RWPE1 (cell line): ENCODE results near the gene PHACTR3.

Source experiments
- CTCF ChIA-PET: fragments of 350-600 bp; sonication (Branson Sonifier 250); formaldehyde crosslinking; extraction: SDS; loops from one replicate; lab custom pipeline; 2021; lab: Yijun Ruan, JAX
- POLR2A ChIA-PET: fragments of 400-600 bp; formaldehyde crosslinking; extraction: SDS; loops from one replicate; lab custom pipeline; 2020; ENCODE audit warnings: antibody characterized with exemption; ENCODE audit not compliant: low non-redundant PET; lab: Yijun Ruan, JAX
- DNase-seq: peaks from one replicate; pipeline ENCODE4 v3.0.0; 2012; ENCODE audit warnings: low spot score
- H3K27ac ChIP-seq: fragments of 450-650 bp; 2 replicates; pipeline ENCODE4 v1.5.1; 2017
- TF ChIP-seq, protein P1 (sequence below): fragments of 450-650 bp; conservative IDR thresholded peaks from 2 replicates; pipeline ENCODE4 v1.5.1; 2017; ENCODE audit warnings: low read depth, mild to moderate bottlenecking

The PHACTR3 gene

DNA sequence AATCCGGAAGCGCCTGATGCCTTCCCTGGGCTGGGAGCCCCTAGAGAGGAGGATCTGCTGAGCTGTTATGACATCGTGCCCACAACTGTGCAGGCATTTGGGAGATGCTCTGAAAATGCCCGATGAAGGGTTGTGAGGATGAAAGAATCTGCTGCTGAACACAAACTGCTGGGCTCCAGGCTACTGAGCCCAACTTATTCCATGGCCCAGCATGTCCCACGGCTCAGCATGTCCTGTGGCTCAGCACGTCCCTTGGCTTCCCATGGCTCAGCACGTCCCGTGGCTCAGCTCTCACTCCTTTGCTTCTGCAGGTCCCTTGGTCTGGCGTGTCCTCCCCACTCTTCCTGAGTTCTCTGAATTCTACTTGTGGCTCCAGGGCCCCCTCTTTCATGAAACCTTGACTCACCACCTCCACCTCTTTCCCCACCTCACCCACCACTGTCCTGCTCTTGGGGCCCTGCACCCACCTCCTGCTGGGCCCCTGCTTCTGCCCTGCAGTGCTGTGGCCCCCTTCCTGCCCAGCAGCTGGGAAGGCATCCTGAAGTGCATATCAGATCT, 80.4 kb downstream of the PHACTR3 start:
- TF ChIP-seq, protein P1, sequence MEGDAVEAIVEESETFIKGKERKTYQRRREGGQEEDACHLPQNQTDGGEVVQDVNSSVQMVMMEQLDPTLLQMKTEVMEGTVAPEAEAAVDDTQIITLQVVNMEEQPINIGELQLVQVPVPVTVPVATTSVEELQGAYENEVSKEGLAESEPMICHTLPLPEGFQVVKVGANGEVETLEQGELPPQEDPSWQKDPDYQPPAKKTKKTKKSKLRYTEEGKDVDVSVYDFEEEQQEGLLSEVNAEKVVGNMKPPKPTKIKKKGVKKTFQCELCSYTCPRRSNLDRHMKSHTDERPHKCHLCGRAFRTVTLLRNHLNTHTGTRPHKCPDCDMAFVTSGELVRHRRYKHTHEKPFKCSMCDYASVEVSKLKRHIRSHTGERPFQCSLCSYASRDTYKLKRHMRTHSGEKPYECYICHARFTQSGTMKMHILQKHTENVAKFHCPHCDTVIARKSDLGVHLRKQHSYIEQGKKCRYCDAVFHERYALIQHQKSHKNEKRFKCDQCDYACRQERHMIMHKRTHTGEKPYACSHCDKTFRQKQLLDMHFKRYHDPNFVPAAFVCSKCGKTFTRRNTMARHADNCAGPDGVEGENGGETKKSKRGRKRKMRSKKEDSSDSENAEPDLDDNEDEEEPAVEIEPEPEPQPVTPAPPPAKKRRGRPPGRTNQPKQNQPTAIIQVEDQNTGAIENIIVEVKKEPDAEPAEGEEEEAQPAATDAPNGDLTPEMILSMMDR: no peak
- ChIA-PET POLR2A (no interaction called here), CTCF (no interaction called here)
- no peak for DNase-seq
- H3K27ac ChIP-seq: no peak overlapping the region

DNA sequence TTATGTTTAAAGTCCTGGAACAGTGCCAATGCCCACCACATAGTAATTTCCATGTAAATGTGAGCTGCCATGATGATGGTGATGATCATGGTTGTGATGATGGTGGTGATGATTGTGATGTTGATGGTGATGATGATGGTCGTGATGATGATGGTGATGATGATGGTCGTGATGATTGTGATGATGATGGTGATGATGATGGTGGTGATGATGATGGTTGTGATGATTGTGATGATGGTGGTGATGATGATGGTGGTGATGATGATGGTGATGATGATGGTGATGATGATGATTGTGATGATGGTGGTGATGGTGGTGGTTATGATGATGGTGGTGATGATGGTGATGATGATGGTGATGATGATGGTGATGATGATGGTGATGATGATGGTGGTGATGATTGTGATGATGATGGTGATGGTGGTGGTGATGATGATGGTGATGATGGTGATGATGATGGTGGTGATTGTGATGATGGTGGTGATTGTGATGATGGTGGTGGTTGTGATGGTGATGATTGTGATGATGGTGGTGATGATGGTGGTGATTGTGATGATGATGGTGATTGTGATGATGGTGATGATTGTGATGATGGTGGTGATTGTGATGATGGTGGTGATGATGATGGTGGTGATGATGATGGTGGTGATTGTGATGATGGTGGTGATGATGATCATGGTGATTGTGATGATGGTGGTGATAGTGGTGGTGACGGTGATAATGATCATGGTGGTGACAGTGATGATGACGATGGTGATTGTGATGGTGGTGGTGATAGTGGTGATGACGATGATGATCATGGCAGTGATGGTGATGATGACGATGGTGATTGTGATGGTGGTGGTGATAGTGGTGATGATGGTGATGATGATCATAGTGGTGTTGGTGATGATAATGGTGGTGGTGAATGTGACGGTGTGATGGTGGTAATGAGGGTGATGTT, 82.3 kb downstream of the PHACTR3 start:
- POLR2A ChIA-PET: no interaction called here

DNA sequence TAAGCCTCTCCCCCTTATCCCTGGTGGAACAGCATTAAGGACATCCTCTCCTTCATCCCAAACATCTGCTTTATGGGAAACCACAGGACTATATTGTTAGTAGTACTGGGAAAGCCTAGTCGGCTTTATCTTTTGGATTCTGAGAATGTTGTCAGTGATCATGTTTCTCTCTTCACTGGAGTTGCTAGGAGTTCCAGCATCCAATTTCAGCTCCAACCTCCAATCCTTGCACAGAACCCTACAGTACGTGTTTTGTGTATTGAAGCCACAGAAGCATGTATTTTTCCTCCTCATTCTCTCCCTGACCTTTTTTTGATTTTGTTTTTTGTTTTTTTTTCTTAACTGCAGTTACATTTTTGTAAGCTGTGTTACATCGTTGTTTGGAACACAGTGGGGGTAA, 84.0 kb downstream of the PHACTR3 start:
- no peak overlapping the region for H3K27ac ChIP-seq
- ChIA-PET CTCF (interaction anchor here (0.6 to 0.7 kb wide), 4 partner anchors 72 to 1248 kb away, joined by 3 to 5 read pairs (median 4); no protein-coding TSS in a partner anchor), POLR2A (no interaction called here)
- TF ChIP-seq, protein P1: no peak
- DNase-seq: no peak

More for the DNA sequence above, 82.3 kb downstream of the PHACTR3 start:
- CTCF ChIA-PET: no interaction called here
- no peak for DNase-seq
- H3K27ac ChIP-seq: no peak overlapping the region
- TF ChIP-seq, protein P1: no peak

DNA sequence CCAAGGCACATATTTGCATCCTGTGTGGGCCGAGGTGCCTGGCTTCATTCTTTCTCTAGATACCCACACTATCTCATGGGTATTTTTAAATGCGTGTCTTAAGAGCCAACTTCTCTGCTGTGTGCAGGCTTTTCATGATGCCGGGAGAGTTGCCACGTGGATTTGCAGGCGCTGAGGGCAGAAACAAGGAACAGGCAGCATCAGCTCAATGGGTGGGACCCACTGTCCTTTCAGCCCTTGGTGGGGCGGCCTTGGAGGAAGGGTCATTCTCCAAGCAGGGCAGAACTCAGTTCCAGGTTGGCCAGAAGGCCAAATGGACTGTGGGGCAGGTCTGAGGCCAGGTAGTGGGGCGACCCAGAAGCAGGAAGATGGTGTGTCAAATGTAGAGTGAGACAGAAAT, 84.7 kb downstream of the PHACTR3 start:
- TF ChIP-seq, protein P1: no peak
- CTCF ChIA-PET: interaction anchor here (0.6 kb wide), 3 partner anchors 72 to 1247 kb away, joined by 3 to 5 read pairs (median 4); no protein-coding TSS in a partner anchor
- POLR2A ChIA-PET: no interaction called here
- DNase-seq: no peak
- no peak overlapping the region for H3K27ac ChIP-seq

DNA sequence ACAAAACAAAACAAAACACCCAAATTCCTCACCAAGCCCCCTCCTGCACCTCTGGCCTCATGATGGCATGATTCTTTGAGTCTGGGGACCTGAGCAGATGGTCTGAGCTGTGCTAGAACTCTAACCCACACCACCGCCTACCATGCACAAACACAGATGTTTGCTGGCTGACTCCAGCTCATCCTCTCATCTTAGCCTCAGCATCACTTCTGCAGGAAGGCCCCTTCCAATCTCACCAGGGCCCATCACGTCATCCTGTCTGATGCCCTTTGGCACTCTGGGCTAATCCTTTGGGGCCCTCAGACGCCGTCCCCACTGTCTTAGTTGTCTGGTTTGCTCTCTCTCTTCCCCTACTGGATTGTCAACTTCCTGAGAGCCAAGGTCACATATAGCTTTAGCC, 85.8 kb downstream of the PHACTR3 start:
- TF ChIP-seq, protein P1: no peak

DNA sequence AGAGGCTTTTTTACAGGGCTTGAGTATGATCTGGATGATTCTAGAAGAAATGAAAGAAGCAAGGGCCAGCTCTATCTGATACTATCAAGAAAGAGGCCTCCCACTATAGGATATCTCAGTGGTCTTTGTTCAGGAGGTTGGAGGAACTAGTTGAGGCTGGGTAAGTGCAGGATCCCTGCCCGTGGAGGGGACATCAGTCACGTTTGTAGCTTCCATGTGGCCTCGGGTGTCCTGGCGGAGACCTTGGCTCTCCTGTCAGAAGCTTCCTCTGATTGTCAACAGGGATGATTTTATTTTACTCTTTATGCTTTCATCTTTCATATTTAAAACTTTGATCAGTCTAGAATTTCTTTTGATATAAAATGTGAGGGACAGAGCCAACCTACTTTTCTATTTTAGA, 86.6 kb downstream of the PHACTR3 start:
- TF ChIP-seq, protein P1: no peak
- ChIA-PET CTCF (interaction anchor here (0.7 kb wide), 1 partner anchor 119 kb away, joined by 3 read pairs; no protein-coding TSS in a partner anchor), POLR2A (no interaction called here)
- H3K27ac ChIP-seq: no peak overlapping the region
- no peak for DNase-seq

More for the DNA sequence above, 85.8 kb downstream of the PHACTR3 start:
- no peak overlapping the region for H3K27ac ChIP-seq
- POLR2A ChIA-PET: no interaction called here
- CTCF ChIA-PET: interaction anchor here (0.7 kb wide), 1 partner anchor 120 kb away, joined by 3 read pairs; no protein-coding TSS in a partner anchor
- DNase-seq: no peak
